HL-60/S4 treated with phorbol 12-myristate 13-acetate at 8.2 ng/mL for 4 days and 3 days (cell line): ENCODE data around the gene ELOVL5.

Experiments used
- in situ Hi-C: fragments of 300-500 bp; cut with MboI; formaldehyde crosslinking; loops from 2 replicates; pipeline ENCODE4 v1.15.0; 2022; ENCODE audit warnings: low sequenced_read_pairs

ELOVL5 gene

GRCh38 chr6:53246924-53247323 lies 101.8 kb downstream of the ELOVL5 start:
- in situ Hi-C loops, result no loop called here

GRCh38 chr6:53244958-53245357 lies 103.8 kb downstream of the ELOVL5 start:
- in situ Hi-C loops, result no loop called here

GRCh38 chr6:53244399-53244931 lies 104.3 kb downstream of the ELOVL5 start:
- in situ Hi-C loops, result no loop called here

GRCh38 chr6:53241938-53242337 lies 106.8 kb downstream of the ELOVL5 start:
- in situ Hi-C loops, result no loop called here

GRCh38 chr6:53240761-53241160 lies 108.0 kb downstream of the ELOVL5 start:
- in situ Hi-C loops, result no loop called here

GRCh38 chr6:53240139-53240538 lies 108.6 kb downstream of the ELOVL5 start:
- in situ Hi-C loops, result no loop called here

GRCh38 chr6:53239526-53239925 lies 109.2 kb downstream of the ELOVL5 start:
- in situ Hi-C loops, result no loop called here

- in situ Hi-C loops, result no loop called here
Observed at GRCh38 chr6:53238311-53238710, 110.4 kb downstream of the ELOVL5 start.

- in situ Hi-C loops, result no loop called here
Observed at GRCh38 chr6:53236241-53236640, 112.5 kb downstream of the ELOVL5 start.

- in situ Hi-C loops, result no loop called here
Observed at GRCh38 chr6:53235508-53235907, 113.2 kb downstream of the ELOVL5 start.

- in situ Hi-C loops, result no loop called here
Observed at GRCh38 chr6:53233309-53233708, 115.4 kb downstream of the ELOVL5 start.

GRCh38 chr6:53230775-53231467 lies 117.8 kb downstream of the ELOVL5 start:
- in situ Hi-C loops, result no loop called here

- in situ Hi-C loops, result no loop called here
Observed at GRCh38 chr6:53227847-53228246, 120.9 kb downstream of the ELOVL5 start.

GRCh38 chr6:53220605-53221004 lies 128.1 kb downstream of the ELOVL5 start:
- in situ Hi-C loops, result no loop called here
